ENCODE results near the gene CHN2. TPM values are rescaled to one million over a fixed set of nuclear protein-coding genes. Genes with fewer than 3 reads are reported as not detected.

The CHN2 gene
- total RNA-seq, 1 experiment from 2014 or later, result 5.0 TPM

DNA sequence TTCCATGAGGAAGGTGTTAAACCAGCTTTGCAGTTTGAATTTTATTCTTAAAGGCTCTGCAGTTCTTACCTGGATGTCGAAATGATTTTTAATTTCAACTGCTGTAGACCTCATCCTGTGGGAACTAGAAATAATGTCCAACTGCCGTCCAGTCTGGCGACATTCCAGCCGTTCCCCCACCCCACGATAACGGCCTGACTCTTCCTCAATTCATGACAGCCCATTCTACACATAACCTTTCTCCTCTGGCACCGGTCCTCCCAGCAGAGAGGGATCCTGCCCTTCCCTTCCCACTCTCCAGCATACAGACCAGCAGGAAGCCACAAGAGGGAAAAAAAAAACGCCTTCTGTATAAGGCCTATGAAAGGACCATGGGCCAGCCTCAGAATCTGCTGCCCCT lies 317.3 kb downstream of the CHN2 start (continued):
- TF ChIP-seq, protein P1, sequence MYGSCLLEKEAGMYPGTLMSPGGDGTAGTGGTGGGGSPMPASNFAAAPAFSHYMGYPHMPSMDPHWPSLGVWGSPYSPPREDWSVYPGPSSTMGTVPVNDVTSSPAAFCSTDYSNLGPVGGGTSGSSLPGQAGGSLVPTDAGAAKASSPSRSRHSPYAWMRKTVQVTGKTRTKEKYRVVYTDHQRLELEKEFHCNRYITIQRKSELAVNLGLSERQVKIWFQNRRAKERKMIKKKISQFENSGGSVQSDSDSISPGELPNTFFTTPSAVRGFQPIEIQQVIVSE (CRISPR knock-in tag; IDR thresholded peaks at IDR 0.05; ENCODE audit: borderline replicate concordance), result no peak
- TF ChIP-seq, protein P2, sequence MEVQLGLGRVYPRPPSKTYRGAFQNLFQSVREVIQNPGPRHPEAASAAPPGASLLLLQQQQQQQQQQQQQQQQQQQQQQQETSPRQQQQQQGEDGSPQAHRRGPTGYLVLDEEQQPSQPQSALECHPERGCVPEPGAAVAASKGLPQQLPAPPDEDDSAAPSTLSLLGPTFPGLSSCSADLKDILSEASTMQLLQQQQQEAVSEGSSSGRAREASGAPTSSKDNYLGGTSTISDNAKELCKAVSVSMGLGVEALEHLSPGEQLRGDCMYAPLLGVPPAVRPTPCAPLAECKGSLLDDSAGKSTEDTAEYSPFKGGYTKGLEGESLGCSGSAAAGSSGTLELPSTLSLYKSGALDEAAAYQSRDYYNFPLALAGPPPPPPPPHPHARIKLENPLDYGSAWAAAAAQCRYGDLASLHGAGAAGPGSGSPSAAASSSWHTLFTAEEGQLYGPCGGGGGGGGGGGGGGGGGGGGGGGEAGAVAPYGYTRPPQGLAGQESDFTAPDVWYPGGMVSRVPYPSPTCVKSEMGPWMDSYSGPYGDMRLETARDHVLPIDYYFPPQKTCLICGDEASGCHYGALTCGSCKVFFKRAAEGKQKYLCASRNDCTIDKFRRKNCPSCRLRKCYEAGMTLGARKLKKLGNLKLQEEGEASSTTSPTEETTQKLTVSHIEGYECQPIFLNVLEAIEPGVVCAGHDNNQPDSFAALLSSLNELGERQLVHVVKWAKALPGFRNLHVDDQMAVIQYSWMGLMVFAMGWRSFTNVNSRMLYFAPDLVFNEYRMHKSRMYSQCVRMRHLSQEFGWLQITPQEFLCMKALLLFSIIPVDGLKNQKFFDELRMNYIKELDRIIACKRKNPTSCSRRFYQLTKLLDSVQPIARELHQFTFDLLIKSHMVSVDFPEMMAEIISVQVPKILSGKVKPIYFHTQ (CRISPR knock-in tag; IDR thresholded peaks at IDR 0.05), result no peak
- TF ChIP-seq GTF2I (CRISPR knock-in tag; conservative IDR thresholded peaks at IDR 0.05) (no peak), NR3C1 (CRISPR knock-in tag; conservative IDR thresholded peaks at IDR 0.05; ENCODE audit: low read depth) (no peak), FOXK1 (CRISPR knock-in tag; IDR thresholded peaks at IDR 0.05) (no peak)

DNA sequence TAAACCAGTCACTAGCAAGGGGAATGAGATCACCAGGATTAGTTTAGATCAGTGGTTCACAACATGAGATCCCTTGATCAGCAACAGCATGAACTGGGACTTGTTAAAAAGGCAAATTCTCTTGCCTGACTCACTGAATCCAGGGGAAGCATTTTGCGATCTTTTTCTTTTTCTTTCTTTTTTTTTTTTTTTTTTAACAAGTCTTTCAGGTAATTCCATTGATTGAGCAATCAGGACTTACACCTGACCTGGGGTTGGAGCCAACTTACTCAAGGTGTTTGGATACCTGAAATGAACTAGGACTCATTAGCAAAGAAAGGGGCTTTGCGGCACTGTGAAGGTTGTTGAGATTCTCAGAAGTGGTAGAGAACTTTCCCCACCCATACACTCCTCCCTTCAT lies 321.9 kb downstream of the CHN2 start:
- H3K36me3 Mint-ChIP-seq, result peaks cover 4% of the 10 kb centered on the region
- TF ChIP-seq SP1 (CRISPR knock-in tag; conservative IDR thresholded peaks at IDR 0.05), result no peak
- TF ChIP-seq, protein P3, sequence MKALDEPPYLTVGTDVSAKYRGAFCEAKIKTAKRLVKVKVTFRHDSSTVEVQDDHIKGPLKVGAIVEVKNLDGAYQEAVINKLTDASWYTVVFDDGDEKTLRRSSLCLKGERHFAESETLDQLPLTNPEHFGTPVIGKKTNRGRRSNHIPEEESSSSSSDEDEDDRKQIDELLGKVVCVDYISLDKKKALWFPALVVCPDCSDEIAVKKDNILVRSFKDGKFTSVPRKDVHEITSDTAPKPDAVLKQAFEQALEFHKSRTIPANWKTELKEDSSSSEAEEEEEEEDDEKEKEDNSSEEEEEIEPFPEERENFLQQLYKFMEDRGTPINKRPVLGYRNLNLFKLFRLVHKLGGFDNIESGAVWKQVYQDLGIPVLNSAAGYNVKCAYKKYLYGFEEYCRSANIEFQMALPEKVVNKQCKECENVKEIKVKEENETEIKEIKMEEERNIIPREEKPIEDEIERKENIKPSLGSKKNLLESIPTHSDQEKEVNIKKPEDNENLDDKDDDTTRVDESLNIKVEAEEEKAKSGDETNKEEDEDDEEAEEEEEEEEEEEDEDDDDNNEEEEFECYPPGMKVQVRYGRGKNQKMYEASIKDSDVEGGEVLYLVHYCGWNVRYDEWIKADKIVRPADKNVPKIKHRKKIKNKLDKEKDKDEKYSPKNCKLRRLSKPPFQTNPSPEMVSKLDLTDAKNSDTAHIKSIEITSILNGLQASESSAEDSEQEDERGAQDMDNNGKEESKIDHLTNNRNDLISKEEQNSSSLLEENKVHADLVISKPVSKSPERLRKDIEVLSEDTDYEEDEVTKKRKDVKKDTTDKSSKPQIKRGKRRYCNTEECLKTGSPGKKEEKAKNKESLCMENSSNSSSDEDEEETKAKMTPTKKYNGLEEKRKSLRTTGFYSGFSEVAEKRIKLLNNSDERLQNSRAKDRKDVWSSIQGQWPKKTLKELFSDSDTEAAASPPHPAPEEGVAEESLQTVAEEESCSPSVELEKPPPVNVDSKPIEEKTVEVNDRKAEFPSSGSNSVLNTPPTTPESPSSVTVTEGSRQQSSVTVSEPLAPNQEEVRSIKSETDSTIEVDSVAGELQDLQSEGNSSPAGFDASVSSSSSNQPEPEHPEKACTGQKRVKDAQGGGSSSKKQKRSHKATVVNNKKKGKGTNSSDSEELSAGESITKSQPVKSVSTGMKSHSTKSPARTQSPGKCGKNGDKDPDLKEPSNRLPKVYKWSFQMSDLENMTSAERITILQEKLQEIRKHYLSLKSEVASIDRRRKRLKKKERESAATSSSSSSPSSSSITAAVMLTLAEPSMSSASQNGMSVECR (CRISPR knock-in tag; IDR thresholded peaks at IDR 0.05; ENCODE audit: borderline replicate concordance), result no peak
- peaks cover 7% of the 10 kb centered on the region for H3K9me3 Mint-ChIP-seq
- no peaks in the 10 kb centered on the region for H3K4me1 Mint-ChIP-seq
- H3K4me3 Mint-ChIP-seq, result no peak overlapping the region
- ATAC-seq (no peak), DNase-seq (ENCODE audit: low spot score) (no peak)
- no peak overlapping the region for H3K27ac Mint-ChIP-seq
- CTCF ChIA-PET, result no interaction called here
- POLR2A ChIA-PET, result no interaction called here
- no peaks in the 10 kb centered on the region for H3K27me3 Mint-ChIP-seq (ENCODE audit: low read depth)

DNA sequence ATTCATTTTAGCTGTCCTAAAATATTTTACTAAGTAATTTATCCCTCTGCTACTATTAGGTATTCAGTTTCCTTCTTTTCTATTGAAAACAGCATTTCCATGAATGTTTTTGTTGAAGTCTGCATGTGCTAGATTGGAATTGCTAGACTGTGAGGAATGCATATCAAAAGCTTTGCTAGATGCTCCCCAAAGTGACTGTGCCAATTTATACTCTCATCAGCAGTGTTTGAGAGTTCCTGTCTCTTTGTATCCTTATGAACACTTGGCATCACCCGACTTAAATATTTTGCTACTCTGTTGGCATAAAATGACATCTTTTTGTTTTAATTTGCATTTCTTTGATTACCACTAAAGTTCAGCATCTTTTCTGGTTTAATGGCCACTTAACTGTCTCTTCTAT lies 324.0 kb downstream of the CHN2 start:
- CTCF ChIA-PET, result no interaction called here
- H3K27ac Mint-ChIP-seq, result no peak overlapping the region
- TF ChIP-seq, protein P4, sequence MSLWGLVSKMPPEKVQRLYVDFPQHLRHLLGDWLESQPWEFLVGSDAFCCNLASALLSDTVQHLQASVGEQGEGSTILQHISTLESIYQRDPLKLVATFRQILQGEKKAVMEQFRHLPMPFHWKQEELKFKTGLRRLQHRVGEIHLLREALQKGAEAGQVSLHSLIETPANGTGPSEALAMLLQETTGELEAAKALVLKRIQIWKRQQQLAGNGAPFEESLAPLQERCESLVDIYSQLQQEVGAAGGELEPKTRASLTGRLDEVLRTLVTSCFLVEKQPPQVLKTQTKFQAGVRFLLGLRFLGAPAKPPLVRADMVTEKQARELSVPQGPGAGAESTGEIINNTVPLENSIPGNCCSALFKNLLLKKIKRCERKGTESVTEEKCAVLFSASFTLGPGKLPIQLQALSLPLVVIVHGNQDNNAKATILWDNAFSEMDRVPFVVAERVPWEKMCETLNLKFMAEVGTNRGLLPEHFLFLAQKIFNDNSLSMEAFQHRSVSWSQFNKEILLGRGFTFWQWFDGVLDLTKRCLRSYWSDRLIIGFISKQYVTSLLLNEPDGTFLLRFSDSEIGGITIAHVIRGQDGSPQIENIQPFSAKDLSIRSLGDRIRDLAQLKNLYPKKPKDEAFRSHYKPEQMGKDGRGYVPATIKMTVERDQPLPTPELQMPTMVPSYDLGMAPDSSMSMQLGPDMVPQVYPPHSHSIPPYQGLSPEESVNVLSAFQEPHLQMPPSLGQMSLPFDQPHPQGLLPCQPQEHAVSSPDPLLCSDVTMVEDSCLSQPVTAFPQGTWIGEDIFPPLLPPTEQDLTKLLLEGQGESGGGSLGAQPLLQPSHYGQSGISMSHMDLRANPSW (CRISPR knock-in tag; conservative IDR thresholded peaks at IDR 0.05; ENCODE audit: low read depth), result no peak
- TF ChIP-seq, protein P3 (CRISPR knock-in tag; IDR thresholded peaks at IDR 0.05; ENCODE audit: borderline replicate concordance), result no peak
- no peak for TF ChIP-seq GABPB1 (CRISPR knock-in tag; IDR thresholded peaks at IDR 0.05)
- TF ChIP-seq, protein P5, sequence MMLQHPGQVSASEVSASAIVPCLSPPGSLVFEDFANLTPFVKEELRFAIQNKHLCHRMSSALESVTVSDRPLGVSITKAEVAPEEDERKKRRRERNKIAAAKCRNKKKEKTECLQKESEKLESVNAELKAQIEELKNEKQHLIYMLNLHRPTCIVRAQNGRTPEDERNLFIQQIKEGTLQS (CRISPR knock-in tag; conservative IDR thresholded peaks at IDR 0.05), result no peak
- no peak for TF ChIP-seq ZNF423 (CRISPR knock-in tag; IDR thresholded peaks at IDR 0.05)
- TF ChIP-seq, protein P6, sequence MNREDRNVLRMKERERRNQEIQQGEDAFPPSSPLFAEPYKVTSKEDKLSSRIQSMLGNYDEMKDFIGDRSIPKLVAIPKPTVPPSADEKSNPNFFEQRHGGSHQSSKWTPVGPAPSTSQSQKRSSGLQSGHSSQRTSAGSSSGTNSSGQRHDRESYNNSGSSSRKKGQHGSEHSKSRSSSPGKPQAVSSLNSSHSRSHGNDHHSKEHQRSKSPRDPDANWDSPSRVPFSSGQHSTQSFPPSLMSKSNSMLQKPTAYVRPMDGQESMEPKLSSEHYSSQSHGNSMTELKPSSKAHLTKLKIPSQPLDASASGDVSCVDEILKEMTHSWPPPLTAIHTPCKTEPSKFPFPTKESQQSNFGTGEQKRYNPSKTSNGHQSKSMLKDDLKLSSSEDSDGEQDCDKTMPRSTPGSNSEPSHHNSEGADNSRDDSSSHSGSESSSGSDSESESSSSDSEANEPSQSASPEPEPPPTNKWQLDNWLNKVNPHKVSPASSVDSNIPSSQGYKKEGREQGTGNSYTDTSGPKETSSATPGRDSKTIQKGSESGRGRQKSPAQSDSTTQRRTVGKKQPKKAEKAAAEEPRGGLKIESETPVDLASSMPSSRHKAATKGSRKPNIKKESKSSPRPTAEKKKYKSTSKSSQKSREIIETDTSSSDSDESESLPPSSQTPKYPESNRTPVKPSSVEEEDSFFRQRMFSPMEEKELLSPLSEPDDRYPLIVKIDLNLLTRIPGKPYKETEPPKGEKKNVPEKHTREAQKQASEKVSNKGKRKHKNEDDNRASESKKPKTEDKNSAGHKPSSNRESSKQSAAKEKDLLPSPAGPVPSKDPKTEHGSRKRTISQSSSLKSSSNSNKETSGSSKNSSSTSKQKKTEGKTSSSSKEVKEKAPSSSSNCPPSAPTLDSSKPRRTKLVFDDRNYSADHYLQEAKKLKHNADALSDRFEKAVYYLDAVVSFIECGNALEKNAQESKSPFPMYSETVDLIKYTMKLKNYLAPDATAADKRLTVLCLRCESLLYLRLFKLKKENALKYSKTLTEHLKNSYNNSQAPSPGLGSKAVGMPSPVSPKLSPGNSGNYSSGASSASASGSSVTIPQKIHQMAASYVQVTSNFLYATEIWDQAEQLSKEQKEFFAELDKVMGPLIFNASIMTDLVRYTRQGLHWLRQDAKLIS (CRISPR knock-in tag; IDR thresholded peaks at IDR 0.05; ENCODE audit: borderline replicate concordance), result no peak
- no peak for TF ChIP-seq RORB (CRISPR knock-in tag; IDR thresholded peaks at IDR 0.05)

More for the DNA sequence above, 324.0 kb downstream of the CHN2 start:
- Mint-ChIP-seq H3K27me3 (ENCODE audit: low read depth) (no peaks in the 10 kb centered on the region), H3K9me3 (peaks cover 14% of the 10 kb centered on the region), H3K36me3 (peaks cover 4% of the 10 kb centered on the region), H3K4me3 (no peak overlapping the region), H3K4me1 (no peaks in the 10 kb centered on the region)
- no peak for DNase-seq (ENCODE audit: low spot score)
- POLR2A ChIA-PET, result no interaction called here
- no peak for ATAC-seq

Measured in WTC11 (cell line).